Measurements from ENCODE around the gene BEAN1. TPM values are rescaled to one million over a fixed set of nuclear protein-coding genes. Genes with fewer than 3 reads are reported as not detected.

Gene BEAN1
- total and polyA plus RNA-seq, 9 of the 15 experiments (the other 6 are each of a cell fraction or from before 2014, with no cell fraction given): not detected

DNA sequence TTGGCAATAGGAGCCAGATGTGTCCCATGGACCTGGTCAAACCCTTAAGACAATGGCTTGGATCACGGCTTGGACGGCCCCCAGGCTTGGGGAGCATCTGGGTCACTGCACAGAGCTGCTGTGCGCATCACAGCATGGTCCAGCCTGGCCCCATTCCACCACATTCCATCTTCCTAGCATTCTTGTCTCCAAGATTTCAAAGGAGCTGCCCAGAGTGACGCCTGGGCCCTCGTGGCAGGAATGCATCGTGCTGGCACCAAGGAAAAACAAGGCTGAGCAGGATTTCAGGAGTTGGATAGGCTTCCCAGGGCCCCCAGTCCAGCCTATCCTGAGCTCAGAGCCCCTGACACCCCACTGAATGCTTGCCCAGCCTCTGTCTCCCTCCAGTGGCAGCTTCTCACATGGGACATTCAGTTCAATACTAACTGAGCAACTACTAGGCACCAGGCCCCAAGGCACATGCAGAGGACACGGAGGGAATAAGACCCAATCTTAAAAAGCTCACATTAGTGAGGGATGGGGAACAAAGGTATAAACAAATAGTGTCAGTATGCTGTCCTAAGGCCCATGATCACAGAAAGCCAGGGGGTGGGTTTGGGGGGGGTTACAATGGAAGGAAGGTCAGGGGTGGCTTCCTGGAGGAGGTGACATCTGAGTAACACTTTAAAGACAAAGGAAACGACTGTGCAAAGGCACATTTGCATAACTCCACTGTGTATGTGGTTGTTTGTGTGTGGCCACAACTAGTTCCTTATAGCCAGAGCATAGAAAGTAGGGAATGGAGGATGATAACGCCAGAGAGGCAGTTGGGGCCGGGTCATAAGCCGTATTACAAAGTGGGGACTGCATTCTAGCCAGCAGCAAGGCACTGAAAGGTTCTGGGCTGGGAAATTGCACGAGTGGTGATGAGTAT, 88.8 kb downstream of the BEAN1 start (continued):
- TF ChIP-seq ZNF77 (CRISPR knock-in tag; IDR thresholded peaks at IDR 0.05): no peak
- peak; percentile 39; the same call in 1 of the 2 replicates for TF ChIP-seq BCOR (IDR thresholded peaks at IDR 0.05)
- no peak for TF ChIP-seq RFX5 (IDR thresholded peaks at IDR 0.05; ENCODE audit: low read depth, low read length)
- TF ChIP-seq, protein P1, sequence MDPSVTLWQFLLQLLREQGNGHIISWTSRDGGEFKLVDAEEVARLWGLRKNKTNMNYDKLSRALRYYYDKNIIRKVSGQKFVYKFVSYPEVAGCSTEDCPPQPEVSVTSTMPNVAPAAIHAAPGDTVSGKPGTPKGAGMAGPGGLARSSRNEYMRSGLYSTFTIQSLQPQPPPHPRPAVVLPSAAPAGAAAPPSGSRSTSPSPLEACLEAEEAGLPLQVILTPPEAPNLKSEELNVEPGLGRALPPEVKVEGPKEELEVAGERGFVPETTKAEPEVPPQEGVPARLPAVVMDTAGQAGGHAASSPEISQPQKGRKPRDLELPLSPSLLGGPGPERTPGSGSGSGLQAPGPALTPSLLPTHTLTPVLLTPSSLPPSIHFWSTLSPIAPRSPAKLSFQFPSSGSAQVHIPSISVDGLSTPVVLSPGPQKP (CRISPR knock-in tag; IDR thresholded peaks at IDR 0.05): no peak
- TF ChIP-seq, protein P2, sequence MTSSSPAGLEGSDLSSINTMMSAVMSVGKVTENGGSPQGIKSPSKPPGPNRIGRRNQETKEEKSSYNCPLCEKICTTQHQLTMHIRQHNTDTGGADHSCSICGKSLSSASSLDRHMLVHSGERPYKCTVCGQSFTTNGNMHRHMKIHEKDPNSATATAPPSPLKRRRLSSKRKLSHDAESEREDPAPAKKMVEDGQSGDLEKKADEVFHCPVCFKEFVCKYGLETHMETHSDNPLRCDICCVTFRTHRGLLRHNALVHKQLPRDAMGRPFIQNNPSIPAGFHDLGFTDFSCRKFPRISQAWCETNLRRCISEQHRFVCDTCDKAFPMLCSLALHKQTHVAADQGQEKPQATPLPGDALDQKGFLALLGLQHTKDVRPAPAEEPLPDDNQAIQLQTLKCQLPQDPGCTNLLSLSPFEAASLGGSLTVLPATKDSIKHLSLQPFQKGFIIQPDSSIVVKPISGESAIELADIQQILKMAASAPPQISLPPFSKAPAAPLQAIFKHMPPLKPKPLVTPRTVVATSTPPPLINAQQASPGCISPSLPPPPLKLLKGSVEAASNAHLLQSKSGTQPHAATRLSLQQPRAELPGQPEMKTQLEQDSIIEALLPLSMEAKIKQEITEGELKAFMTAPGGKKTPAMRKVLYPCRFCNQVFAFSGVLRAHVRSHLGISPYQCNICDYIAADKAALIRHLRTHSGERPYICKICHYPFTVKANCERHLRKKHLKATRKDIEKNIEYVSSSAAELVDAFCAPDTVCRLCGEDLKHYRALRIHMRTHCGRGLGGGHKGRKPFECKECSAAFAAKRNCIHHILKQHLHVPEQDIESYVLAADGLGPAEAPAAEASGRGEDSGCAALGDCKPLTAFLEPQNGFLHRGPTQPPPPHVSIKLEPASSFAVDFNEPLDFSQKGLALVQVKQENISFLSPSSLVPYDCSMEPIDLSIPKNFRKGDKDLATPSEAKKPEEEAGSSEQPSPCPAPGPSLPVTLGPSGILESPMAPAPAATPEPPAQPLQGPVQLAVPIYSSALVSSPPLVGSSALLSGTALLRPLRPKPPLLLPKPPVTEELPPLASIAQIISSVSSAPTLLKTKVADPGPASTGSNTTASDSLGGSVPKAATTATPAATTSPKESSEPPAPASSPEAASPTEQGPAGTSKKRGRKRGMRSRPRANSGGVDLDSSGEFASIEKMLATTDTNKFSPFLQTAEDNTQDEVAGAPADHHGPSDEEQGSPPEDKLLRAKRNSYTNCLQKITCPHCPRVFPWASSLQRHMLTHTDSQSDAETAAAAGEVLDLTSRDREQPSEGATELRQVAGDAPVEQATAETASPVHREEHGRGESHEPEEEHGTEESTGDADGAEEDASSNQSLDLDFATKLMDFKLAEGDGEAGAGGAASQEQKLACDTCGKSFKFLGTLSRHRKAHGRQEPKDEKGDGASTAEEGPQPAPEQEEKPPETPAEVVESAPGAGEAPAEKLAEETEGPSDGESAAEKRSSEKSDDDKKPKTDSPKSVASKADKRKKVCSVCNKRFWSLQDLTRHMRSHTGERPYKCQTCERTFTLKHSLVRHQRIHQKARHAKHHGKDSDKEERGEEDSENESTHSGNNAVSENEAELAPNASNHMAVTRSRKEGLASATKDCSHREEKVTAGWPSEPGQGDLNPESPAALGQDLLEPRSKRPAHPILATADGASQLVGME (CRISPR knock-in tag; IDR thresholded peaks at IDR 0.05): no peak
- no peak for TF ChIP-seq HDAC3 (IDR thresholded peaks at IDR 0.05; ENCODE audit: borderline replicate concordance, partially characterized antibody)
- TF ChIP-seq ZBED1 (IDR thresholded peaks at IDR 0.05): no peak
- TF ChIP-seq POLR2H (tag; IDR thresholded peaks at IDR 0.05; ENCODE audit: low read depth): no peak
- peak; percentile 80; the same call in 1 of the 2 replicates for TF ChIP-seq PTBP1 (IDR thresholded peaks at IDR 0.05; ENCODE audit: low read depth, low read length)
- no peak for TF ChIP-seq SMARCA4 (IDR thresholded peaks at IDR 0.05)
- TF ChIP-seq CBX3 (IDR thresholded peaks at IDR 0.05; ENCODE audit: borderline replicate concordance in 1 of 2, low read length in 2 of 2): 0 out of 3 replicates have a peak, but pooled peaks of 1 of the 2 experiments have one; percentile 13
- no peak for TF ChIP-seq NFATC3 (IDR thresholded peaks at IDR 0.05)
- TF ChIP-seq MYC (IDR thresholded peaks at IDR 0.05; ENCODE audit: low read depth, low read length): no peak
- no peak for TF ChIP-seq MYC (CRISPR knock-in tag; IDR thresholded peaks at IDR 0.05; ENCODE audit: borderline replicate concordance, low read depth)
- no peak for TF ChIP-seq ZZZ3 (IDR thresholded peaks at IDR 0.05)
- TF ChIP-seq SMC3 (conservative IDR thresholded peaks at IDR 0.05; ENCODE audit: insufficient read depth, low read depth, low read length): 0 out of 2 replicates have a peak, but pooled peaks have one; percentile 23
- no peak for TF ChIP-seq PTRF (tag; IDR thresholded peaks at IDR 0.05)
- TF ChIP-seq ZNF436 (CRISPR knock-in tag; IDR thresholded peaks at IDR 0.05): 0 out of 2 replicates have a peak, but pooled peaks have one; percentile 7
- no peak for TF ChIP-seq GTF2F1 (IDR thresholded peaks at IDR 0.05; ENCODE audit: low read depth, low read length)
- no peak for TF ChIP-seq ZNF766 (CRISPR knock-in tag; conservative IDR thresholded peaks at IDR 0.05)
- TF ChIP-seq RBM34 (IDR thresholded peaks at IDR 0.05; ENCODE audit: borderline replicate concordance, insufficient read depth, low read length): no peak
- TF ChIP-seq CREB1 (IDR thresholded peaks at IDR 0.05): no peak
- TF ChIP-seq CREB1 (CRISPR knock-in tag; IDR thresholded peaks at IDR 0.05): no peak

Data from K562 (cell line).